Measurements from ENCODE around the gene HSPB1.

Gene HSPB1

GRCh38 chr7:76353744-76354143, 51.3 kb downstream of the HSPB1 start:
- no peak overlapping the region for H3K4me3 ChIP-seq (ENCODE audit: low read depth in 1 of 2, low read length in 1 of 2)
- H3K9me3 ChIP-seq, result no peaks in the 10 kb centered on the region
- H3K27ac ChIP-seq, result no peak overlapping the region
- H3K36me3 ChIP-seq, result peaks cover 10% of the 10 kb centered on the region
- TF ChIP-seq, protein P1, sequence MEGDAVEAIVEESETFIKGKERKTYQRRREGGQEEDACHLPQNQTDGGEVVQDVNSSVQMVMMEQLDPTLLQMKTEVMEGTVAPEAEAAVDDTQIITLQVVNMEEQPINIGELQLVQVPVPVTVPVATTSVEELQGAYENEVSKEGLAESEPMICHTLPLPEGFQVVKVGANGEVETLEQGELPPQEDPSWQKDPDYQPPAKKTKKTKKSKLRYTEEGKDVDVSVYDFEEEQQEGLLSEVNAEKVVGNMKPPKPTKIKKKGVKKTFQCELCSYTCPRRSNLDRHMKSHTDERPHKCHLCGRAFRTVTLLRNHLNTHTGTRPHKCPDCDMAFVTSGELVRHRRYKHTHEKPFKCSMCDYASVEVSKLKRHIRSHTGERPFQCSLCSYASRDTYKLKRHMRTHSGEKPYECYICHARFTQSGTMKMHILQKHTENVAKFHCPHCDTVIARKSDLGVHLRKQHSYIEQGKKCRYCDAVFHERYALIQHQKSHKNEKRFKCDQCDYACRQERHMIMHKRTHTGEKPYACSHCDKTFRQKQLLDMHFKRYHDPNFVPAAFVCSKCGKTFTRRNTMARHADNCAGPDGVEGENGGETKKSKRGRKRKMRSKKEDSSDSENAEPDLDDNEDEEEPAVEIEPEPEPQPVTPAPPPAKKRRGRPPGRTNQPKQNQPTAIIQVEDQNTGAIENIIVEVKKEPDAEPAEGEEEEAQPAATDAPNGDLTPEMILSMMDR (IDR thresholded peaks at IDR 0.05), result no peak
- no peaks in the 10 kb centered on the region for H3K27me3 ChIP-seq
- peaks cover 15% of the 10 kb centered on the region in 2 experiments for H3K4me1 ChIP-seq (ENCODE audit: control insufficient read depth in 1 of 2, insufficient read depth in 1 of 2, low read depth in 1 of 2, low read length in 1 of 2)
